HEK293 (cell line): ENCODE measurements around the gene PYROXD2.

Experiments
- CTCF ChIP-seq: fragments of 450-650 bp; formaldehyde crosslinking; IDR thresholded peaks from 2 replicates; pipeline ENCODE4 v1.5.1; 2016; ENCODE audit warnings: missing biosample characterization, missing genetic modification characterization
- HOXA7 ChIP-seq: sonication (generic); formaldehyde crosslinking; IDR thresholded peaks from 2 replicates; pipeline ENCODE4 v1.8.1; 2022; ENCODE audit warnings: missing genetic modification reagents, borderline replicate concordance
- KLF1 ChIP-seq: fragments of 450-650 bp; formaldehyde crosslinking; IDR thresholded peaks from 2 replicates; pipeline ENCODE4 v1.5.1; 2016; ENCODE audit warnings: missing biosample characterization, missing genetic modification characterization
- TRIM28 ChIP-seq: IDR thresholded peaks from 2 replicates; pipeline ENCODE4 v1.6.1; 2011; ENCODE audit warnings: low read length, control low read depth, borderline replicate concordance
- ZBTB21 ChIP-seq: fragments of 450-650 bp; formaldehyde crosslinking; IDR thresholded peaks from 2 replicates; pipeline ENCODE4 v1.5.1; 2017; ENCODE audit warnings: missing biosample characterization, missing genetic modification characterization
- ZFHX2 ChIP-seq: fragments of 450-650 bp; formaldehyde crosslinking; conservative IDR thresholded peaks from 2 replicates; pipeline ENCODE4 v1.5.1; 2016; ENCODE audit warnings: missing biosample characterization, missing genetic modification characterization
- ZNF398 ChIP-seq: fragments of 450-650 bp; formaldehyde crosslinking; IDR thresholded peaks from 2 replicates; pipeline ENCODE4 v1.5.1; 2017; ENCODE audit warnings: missing biosample characterization, missing genetic modification characterization
- TF ChIP-seq, protein P1 (sequence below): IDR thresholded peaks from 2 replicates; pipeline ENCODE4 v1.6.1; 2011; ENCODE audit warnings: mild to moderate bottlenecking, low read depth, low read length, borderline replicate concordance
- TF ChIP-seq, protein P2 (sequence below): fragments of 450-650 bp; formaldehyde crosslinking; IDR thresholded peaks from 2 replicates; pipeline ENCODE4 v1.5.1; 2016; ENCODE audit warnings: missing biosample characterization, missing genetic modification characterization, borderline replicate concordance

GRCh38 chr10:98456686-98457482, 41.9 kb upstream of the PYROXD2 start:
- no peak for TF ChIP-seq HOXA7
- no peak for TF ChIP-seq ZFHX2
- TF ChIP-seq, protein P1, sequence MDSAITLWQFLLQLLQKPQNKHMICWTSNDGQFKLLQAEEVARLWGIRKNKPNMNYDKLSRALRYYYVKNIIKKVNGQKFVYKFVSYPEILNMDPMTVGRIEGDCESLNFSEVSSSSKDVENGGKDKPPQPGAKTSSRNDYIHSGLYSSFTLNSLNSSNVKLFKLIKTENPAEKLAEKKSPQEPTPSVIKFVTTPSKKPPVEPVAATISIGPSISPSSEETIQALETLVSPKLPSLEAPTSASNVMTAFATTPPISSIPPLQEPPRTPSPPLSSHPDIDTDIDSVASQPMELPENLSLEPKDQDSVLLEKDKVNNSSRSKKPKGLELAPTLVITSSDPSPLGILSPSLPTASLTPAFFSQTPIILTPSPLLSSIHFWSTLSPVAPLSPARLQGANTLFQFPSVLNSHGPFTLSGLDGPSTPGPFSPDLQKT: no peak
- TF ChIP-seq ZBTB21 (tag by site-specific recombination): no peak
- TF ChIP-seq CTCF (tag by site-specific recombination): no peak
- no peak for TF ChIP-seq TRIM28
- TF ChIP-seq, protein P2, sequence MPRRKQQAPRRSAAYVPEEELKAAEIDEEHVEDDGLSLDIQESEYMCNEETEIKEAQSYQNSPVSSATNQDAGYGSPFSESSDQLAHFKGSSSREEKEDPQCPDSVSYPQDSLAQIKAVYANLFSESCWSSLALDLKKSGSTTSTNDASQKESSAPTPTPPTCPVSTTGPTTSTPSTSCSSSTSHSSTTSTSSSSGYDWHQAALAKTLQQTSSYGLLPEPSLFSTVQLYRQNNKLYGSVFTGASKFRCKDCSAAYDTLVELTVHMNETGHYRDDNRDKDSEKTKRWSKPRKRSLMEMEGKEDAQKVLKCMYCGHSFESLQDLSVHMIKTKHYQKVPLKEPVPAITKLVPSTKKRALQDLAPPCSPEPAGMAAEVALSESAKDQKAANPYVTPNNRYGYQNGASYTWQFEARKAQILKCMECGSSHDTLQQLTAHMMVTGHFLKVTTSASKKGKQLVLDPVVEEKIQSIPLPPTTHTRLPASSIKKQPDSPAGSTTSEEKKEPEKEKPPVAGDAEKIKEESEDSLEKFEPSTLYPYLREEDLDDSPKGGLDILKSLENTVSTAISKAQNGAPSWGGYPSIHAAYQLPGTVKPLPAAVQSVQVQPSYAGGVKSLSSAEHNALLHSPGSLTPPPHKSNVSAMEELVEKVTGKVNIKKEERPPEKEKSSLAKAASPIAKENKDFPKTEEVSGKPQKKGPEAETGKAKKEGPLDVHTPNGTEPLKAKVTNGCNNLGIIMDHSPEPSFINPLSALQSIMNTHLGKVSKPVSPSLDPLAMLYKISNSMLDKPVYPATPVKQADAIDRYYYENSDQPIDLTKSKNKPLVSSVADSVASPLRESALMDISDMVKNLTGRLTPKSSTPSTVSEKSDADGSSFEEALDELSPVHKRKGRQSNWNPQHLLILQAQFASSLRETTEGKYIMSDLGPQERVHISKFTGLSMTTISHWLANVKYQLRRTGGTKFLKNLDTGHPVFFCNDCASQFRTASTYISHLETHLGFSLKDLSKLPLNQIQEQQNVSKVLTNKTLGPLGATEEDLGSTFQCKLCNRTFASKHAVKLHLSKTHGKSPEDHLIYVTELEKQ (tag by site-specific recombination): no peak
- no peak for TF ChIP-seq ZNF398 (tag by site-specific recombination)
- no peak for TF ChIP-seq KLF1
